Activated CD8-positive, alpha-beta T cell treated with anti-CD3 and anti-CD28 coated beads, Interleukin-2, amount 10 ng/mL, durations not matched to agents 7 days and 5 days (primary cell): ENCODE data around the gene AMBRA1. TPM values are rescaled to one million over a fixed set of nuclear protein-coding genes. Genes with fewer than 3 reads are reported as not detected.
A peak's percentile ranks its signal among the peaks of the same experiment; 100 is the strongest.

Experiments
- ATAC-seq: fragments of 150-1000 bp; cut with Tn5 transposase; one replicate; pipeline ENCODE4 v1.10.0; 2021; ENCODE audit warnings: moderate library complexity
- CTCF ChIA-PET: fragments of 350-600 bp; sonication (Branson Sonifier 250); formaldehyde crosslinking; loops from one replicate; lab custom pipeline; 2021; ENCODE audit warnings: antibody characterized with exemption; lab: Charles Lee
- POLR2A ChIA-PET: fragments of 350-600 bp; sonication (Branson Sonifier 250); formaldehyde crosslinking; loops from one replicate; lab custom pipeline; 2021; ENCODE audit warnings: antibody characterized with exemption; lab: Charles Lee
- DNase-seq: peaks from one replicate; pipeline ENCODE4 v3.0.0-alpha.2; 2020
- H3K27ac Mint-ChIP-seq: one replicate; pipeline ENCODE4 v1.8.0; 2021; ENCODE audit warnings: mild to moderate bottlenecking, mixed read lengths
- H3K27me3 Mint-ChIP-seq: one replicate; pipeline ENCODE4 v1.8.0; 2021; ENCODE audit warnings: low read depth, mixed read lengths
- H3K36me3 Mint-ChIP-seq: one replicate; pipeline ENCODE4 v1.8.0; 2021; ENCODE audit warnings: low read depth, mixed read lengths
- H3K4me1 Mint-ChIP-seq: one replicate; pipeline ENCODE4 v1.8.0; 2021; ENCODE audit warnings: low read depth, mixed read lengths
- H3K4me3 Mint-ChIP-seq: one replicate; pipeline ENCODE4 v1.8.0; 2021; ENCODE audit warnings: mild to moderate bottlenecking, mixed read lengths
- H3K9me3 Mint-ChIP-seq: one replicate; pipeline ENCODE4 v1.8.0; 2022; ENCODE audit warnings: mixed read lengths; ENCODE audit not compliant: insufficient read depth
- total RNA-seq, 2 experiments: library from RNA; stranded (reverse); gene quantifications; one replicate each; pipeline ENCODE4 v1.2.3, GENCODE V29; 2021

The AMBRA1 gene
- total RNA-seq = 10 to 100 TPM; 34.0 to 35.1 TPM

GRCh38 chr11:46593550-46594373, at the start of gene AMBRA1:
Gene AMBRA1 (minus strand): TSS chr11:46594023. CDS start chr11:46548380, 45,643 bp downstream.
- ATAC-seq (peak; percentile 92), DNase-seq (peak; percentile 92)
- peaks cover 52% of the 10 kb centered on the region for H3K4me1 Mint-ChIP-seq
- H3K4me3 Mint-ChIP-seq = peak within 1 kb of the TSS; percentile 94
- H3K36me3 Mint-ChIP-seq = peaks cover 12% of the 10 kb centered on the region
- peak within 1 kb of the TSS; percentile 93 for H3K27ac Mint-ChIP-seq
- ChIA-PET CTCF (interaction anchor here (1.0 to 2.3 kb wide), 5 partner anchors 23 to 104 kb away, joined by 4 to 17 read pairs (median 6); partner anchors contain the start of genes ATG13 and HARBI1), POLR2A (interaction anchor here (0.6 to 2.0 kb wide), 12 partner anchors 14 to 984 kb away, joined by 3 to 27 read pairs (median 6); partner anchors contain the start of genes ATG13 and HARBI1)
- H3K27me3 Mint-ChIP-seq = no peaks in the 10 kb centered on the region
- H3K9me3 Mint-ChIP-seq = no peaks in the 10 kb centered on the region

- Mint-ChIP-seq H3K4me1 (peaks cover 25% of the 10 kb centered on the region), H3K9me3 (peaks cover 5% of the 10 kb centered on the region), H3K36me3 (peaks cover 40% of the 10 kb centered on the region), H3K27me3 (no peaks in the 10 kb centered on the region), H3K4me3 (no peak overlapping the region), H3K27ac (no peak overlapping the region)
- ChIA-PET CTCF (interaction anchor here (0.8 to 2.3 kb wide), 3 partner anchors 16 to 26 kb away, joined by 4 to 9 read pairs (median 7); partner anchors contain the start of genes ATG13 and HARBI1), POLR2A (interaction anchor here (0.9 kb wide), 1 partner anchor 20 kb away, joined by 3 read pairs; no protein-coding TSS in a partner anchor)
- DNase-seq (no peak), ATAC-seq (no peak)
Measured at GRCh38 chr11:46643531-46643930, 49.7 kb upstream of the AMBRA1 start.

- Mint-ChIP-seq H3K4me3 (no peak overlapping the region), H3K4me1 (peaks cover 25% of the 10 kb centered on the region), H3K27ac (peak overlapping the region; percentile 66), H3K27me3 (no peaks in the 10 kb centered on the region), H3K36me3 (peaks cover 43% of the 10 kb centered on the region), H3K9me3 (peaks cover 5% of the 10 kb centered on the region)
- ChIA-PET POLR2A (interaction anchor here (1.8 kb wide), 1 partner anchor 28 kb away, joined by 4 read pairs; no protein-coding TSS in a partner anchor), CTCF (interaction anchor here (0.8 to 1.6 kb wide), 3 partner anchors 17 to 28 kb away, joined by 4 to 9 read pairs (median 4); partner anchors contain the start of genes ATG13 and HARBI1)
- DNase-seq (peak; percentile 36), ATAC-seq (peak; percentile 33)
Measured at GRCh38 chr11:46642627-46643335, 49.0 kb upstream of the AMBRA1 start.

- DNase-seq (no peak), ATAC-seq (no peak)
- ChIA-PET CTCF (interaction anchor here (1.6 kb wide), 2 partner anchors 24 to 152 kb away, joined by 3 to 9 read pairs; partner anchors contain the start of genes ATG13 and HARBI1), POLR2A (interaction anchor here (1.8 kb wide), 1 partner anchor 29 kb away, joined by 4 read pairs; no protein-coding TSS in a partner anchor)
- H3K27me3 Mint-ChIP-seq = no peaks in the 10 kb centered on the region
- no peak overlapping the region for H3K27ac Mint-ChIP-seq
- H3K4me1 Mint-ChIP-seq = peaks cover 25% of the 10 kb centered on the region
- peaks cover 41% of the 10 kb centered on the region for H3K36me3 Mint-ChIP-seq
- H3K4me3 Mint-ChIP-seq = no peak overlapping the region
- peaks cover 5% of the 10 kb centered on the region for H3K9me3 Mint-ChIP-seq
Measured at GRCh38 chr11:46641639-46642038, 47.8 kb upstream of the AMBRA1 start.

- DNase-seq (no peak), ATAC-seq (no peak)
- POLR2A ChIA-PET = interaction anchor here (0.7 kb wide), 1 partner anchor 1067 kb away, joined by 3 read pairs; no protein-coding TSS in a partner anchor
- Mint-ChIP-seq H3K36me3 (peaks cover 36% of the 10 kb centered on the region), H3K4me3 (no peak overlapping the region), H3K9me3 (peaks cover 5% of the 10 kb centered on the region), H3K27ac (no peak overlapping the region), H3K4me1 (peaks cover 25% of the 10 kb centered on the region), H3K27me3 (no peaks in the 10 kb centered on the region)
- CTCF ChIA-PET = interaction anchor here (1.4 to 1.6 kb wide), 2 partner anchors 31 to 150 kb away, joined by 3 to 4 read pairs; no protein-coding TSS in a partner anchor
Measured at GRCh38 chr11:46640036-46640788, 46.4 kb upstream of the AMBRA1 start.

- Mint-ChIP-seq H3K27ac (peak overlapping the region; percentile 66), H3K27me3 (no peaks in the 10 kb centered on the region)
- POLR2A ChIA-PET = interaction anchor here (1.4 kb wide), 1 partner anchor 61 kb away, joined by 5 read pairs; the partner anchor contains the start of genes ARHGAP1 and ZNF408
Measured at GRCh38 chr11:46639197-46639839, 45.5 kb upstream of the AMBRA1 start.

GRCh38 chr11:46637546-46637945, 43.7 kb upstream of the AMBRA1 start:
- ChIA-PET CTCF (interaction anchor here (1.8 kb wide), 1 partner anchor 34 kb away, joined by 6 read pairs; no protein-coding TSS in a partner anchor), POLR2A (no interaction called here)
- H3K36me3 Mint-ChIP-seq = peaks cover 25% of the 10 kb centered on the region
- no peaks in the 10 kb centered on the region for H3K27me3 Mint-ChIP-seq
- no peak for ATAC-seq
- peaks cover 19% of the 10 kb centered on the region for H3K4me1 Mint-ChIP-seq
- H3K9me3 Mint-ChIP-seq = peaks cover 5% of the 10 kb centered on the region
- H3K4me3 Mint-ChIP-seq = no peak overlapping the region
- DNase-seq = no peak
- H3K27ac Mint-ChIP-seq = no peak overlapping the region

More at GRCh38 chr11:46639197-46639839, 45.5 kb upstream of the AMBRA1 start:
- H3K9me3 Mint-ChIP-seq = peaks cover 5% of the 10 kb centered on the region
- peaks cover 25% of the 10 kb centered on the region for H3K4me1 Mint-ChIP-seq
- H3K36me3 Mint-ChIP-seq = peaks cover 31% of the 10 kb centered on the region
- no peak for ATAC-seq
- no peak overlapping the region for H3K4me3 Mint-ChIP-seq
- CTCF ChIA-PET = interaction anchor here (1.4 kb wide), 1 partner anchor 32 kb away, joined by 4 read pairs; no protein-coding TSS in a partner anchor
- no peak for DNase-seq

GRCh38 chr11:46635557-46636139, 41.8 kb upstream of the AMBRA1 start:
- ChIA-PET CTCF (no interaction called here), POLR2A (no interaction called here)
- H3K4me3 Mint-ChIP-seq = no peak overlapping the region
- peaks cover 26% of the 10 kb centered on the region for H3K4me1 Mint-ChIP-seq
- no peak for ATAC-seq
- H3K27ac Mint-ChIP-seq = no peak overlapping the region
- H3K9me3 Mint-ChIP-seq = peaks cover 5% of the 10 kb centered on the region
- H3K36me3 Mint-ChIP-seq = peaks cover 29% of the 10 kb centered on the region
- H3K27me3 Mint-ChIP-seq = no peaks in the 10 kb centered on the region
- DNase-seq = no peak

- peaks cover 14% of the 10 kb centered on the region for H3K4me1 Mint-ChIP-seq
- no peaks in the 10 kb centered on the region for H3K9me3 Mint-ChIP-seq
- no peak overlapping the region for H3K4me3 Mint-ChIP-seq
- ChIA-PET POLR2A (interaction anchor here (0.6 to 1.1 kb wide), 3 partner anchors 16 to 391 kb away, joined by 3 to 4 read pairs (median 3); partner anchors contain the start of genes ATG13 and HARBI1), CTCF (interaction anchor here (0.8 kb wide), 1 partner anchor 15 kb away, joined by 4 read pairs; no protein-coding TSS in a partner anchor)
- DNase-seq = no peak
- ATAC-seq = no peak
- H3K27me3 Mint-ChIP-seq = no peaks in the 10 kb centered on the region
- H3K27ac Mint-ChIP-seq = no peak overlapping the region
- H3K36me3 Mint-ChIP-seq = peaks cover 22% of the 10 kb centered on the region
Measured at GRCh38 chr11:46633291-46634217, 39.7 kb upstream of the AMBRA1 start.
